NB4 (cell line): ENCODE results near the gene FUT7.

Experiments
- CTCF ChIP-seq: IDR thresholded peaks from one replicate; pipeline ENCODE4 v1.5.1; 2012; ENCODE audit warnings: low read depth, low read length
- POLR2A ChIP-seq: IDR thresholded peaks from 2 replicates; pipeline ENCODE4 v1.6.1; 2011; ENCODE audit warnings: mild to moderate bottlenecking; ENCODE audit not compliant: insufficient read length; ENCODE audit errors: extremely low read depth

GRCh38 chr9:136994180-136994887 is 37.6 kb downstream of the FUT7 start:
- TF ChIP-seq CTCF (no peak), POLR2A (no peak)
